ENCODE data around the gene GDI2.

GRCh38 chr10:5762531-5762930, 50.7 kb downstream of the GDI2 start:
- no peak for TF ChIP-seq POLR2A (IDR thresholded peaks at IDR 0.05)
- TF ChIP-seq CTCF (IDR thresholded peaks at IDR 0.05): no peak

Data from adrenal gland (tissue), 5 donors.